ENCODE results near the gene SGCB. TPM values are rescaled to one million over a fixed set of nuclear protein-coding genes. Genes with fewer than 3 reads are reported as not detected.

Gene SGCB, protein sequence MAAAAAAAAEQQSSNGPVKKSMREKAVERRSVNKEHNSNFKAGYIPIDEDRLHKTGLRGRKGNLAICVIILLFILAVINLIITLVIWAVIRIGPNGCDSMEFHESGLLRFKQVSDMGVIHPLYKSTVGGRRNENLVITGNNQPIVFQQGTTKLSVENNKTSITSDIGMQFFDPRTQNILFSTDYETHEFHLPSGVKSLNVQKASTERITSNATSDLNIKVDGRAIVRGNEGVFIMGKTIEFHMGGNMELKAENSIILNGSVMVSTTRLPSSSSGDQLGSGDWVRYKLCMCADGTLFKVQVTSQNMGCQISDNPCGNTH
- 13.0 and 20.6 TPM in 2 replicates for total RNA-seq

DNA sequence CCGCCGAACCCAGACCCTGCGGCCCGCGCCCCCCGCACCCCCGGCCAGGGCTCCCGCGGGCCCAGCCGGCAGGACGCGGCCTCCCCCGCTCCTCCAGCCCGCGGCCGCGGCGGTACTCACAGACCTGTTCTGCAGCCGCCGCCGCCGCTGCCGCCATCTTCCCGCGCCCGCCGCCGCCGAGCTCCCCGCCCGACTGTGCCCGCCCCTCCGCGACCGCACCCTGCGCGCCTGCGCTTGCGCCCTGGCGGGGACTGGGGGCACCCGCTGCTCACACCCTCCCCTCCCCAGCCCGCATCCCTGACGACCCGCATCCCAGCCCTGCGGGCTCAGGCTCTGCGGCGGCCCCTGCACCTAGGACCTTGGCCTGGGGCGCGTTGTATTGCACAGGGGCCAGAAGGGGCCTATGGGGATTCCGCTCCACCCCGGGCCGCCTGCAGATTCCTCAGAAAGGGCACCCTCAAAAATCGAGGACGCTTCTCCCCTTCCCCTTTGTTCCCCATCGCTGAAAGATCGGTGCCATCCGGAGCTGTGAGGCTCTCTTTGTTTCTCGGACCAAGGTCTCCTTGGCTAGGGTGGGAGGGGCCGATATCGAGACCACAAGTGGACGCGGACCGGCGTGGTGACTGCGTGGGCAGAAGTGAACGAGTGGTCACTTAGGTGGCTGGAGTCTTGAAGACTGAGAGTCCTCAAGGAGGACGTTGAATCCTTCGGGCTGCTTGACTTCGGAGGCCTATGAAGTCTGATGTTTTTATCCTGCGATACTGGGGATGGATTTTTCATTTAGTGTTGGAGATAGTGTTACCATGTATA, at the start of gene SGCB:
Gene SGCB (minus strand): TSS at position 197 of the 810 bp plus-strand sequence. CDS start 40 bp downstream, at position 157.

DNA sequence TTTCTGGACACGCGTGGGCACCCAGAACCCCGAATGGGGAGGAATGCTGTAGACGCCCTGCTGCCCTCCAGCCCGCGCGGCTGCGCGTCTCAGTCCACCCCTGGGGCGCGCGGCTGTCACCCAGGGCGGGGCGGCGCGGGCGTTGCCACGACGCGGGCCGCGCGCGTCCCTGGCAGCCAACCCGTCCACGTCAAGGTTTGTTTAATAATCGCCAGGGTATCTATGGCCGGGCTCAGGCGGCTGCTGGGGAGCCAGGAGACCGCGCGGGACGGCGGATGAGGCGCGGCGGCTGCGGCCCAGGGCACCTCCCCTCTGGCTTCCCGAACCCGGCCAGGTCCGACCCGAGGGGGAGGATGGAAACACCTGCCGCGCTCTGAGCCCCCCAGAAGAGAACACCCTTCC, 13.1 kb upstream of the SGCB start, which contains the start of gene SPATA18:
Gene SPATA18 (plus strand): TSS at position 92 of the 402 bp plus-strand sequence. CDS start 401 bp downstream, outside the sequence.

DNA sequence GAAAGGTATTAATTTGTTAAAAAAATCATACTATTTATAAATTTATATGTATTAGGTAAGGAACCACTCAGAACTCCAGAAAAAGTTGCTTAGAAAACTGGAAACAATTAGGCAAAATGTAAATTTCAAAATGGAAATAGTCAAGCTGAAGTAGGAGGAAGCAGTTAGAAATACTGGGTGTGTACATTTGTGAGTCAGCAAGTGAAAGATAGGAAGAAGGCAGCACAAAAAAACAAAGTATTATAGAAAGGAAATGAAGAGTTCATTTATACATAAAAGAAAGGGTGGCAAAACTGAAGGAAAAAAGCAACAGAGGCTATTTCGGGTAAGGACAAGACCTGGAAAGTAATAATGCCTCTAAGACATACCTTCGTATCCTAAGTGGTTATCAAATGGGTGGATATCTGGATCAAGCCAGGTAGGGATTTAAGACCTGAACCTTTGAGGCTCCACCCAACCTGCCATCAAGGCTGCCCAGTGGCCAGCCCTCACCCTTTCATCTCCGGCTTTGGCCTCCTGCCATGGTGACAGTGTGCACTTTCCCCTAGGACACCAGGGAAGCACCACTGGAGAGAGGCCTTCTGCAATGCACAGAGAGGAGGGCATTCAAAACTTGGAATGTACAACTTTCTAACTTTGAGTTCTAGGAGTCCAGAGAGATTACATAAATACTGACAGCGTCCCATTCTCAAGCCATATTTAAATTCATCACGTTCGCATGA, 18.0 kb downstream of the SGCB start, which contains the start of gene LRRC66:
Gene LRRC66 (minus strand): TSS at position 428 of the 722 bp plus-strand sequence. CDS start 2,750 bp downstream, outside the sequence.

Other genes starting within 250 kb of the SGCB start
- 11.0 and 21.3 TPM in 2 replicates for gene DCUN1D4, start 195.1 kb downstream of the SGCB start, total RNA-seq
- gene LRRC66, start 17.9 kb downstream of the SGCB start, total RNA-seq, result 0.35 and 0.58 TPM in 2 replicates
- gene SPATA18, start 13.0 kb upstream of the SGCB start, total RNA-seq, result 9.4 and 12.7 TPM in 2 replicates

All from myometrial cell (primary cell).